Loucy (cell line): ENCODE data around the gene KLHDC8B.
A peak's percentile ranks its signal among the peaks of the same experiment; 100 is the strongest.

Experiments used
- CTCF ChIP-seq: fragments of 200-600 bp; sonication (generic); conservative IDR thresholded peaks from 2 replicates; pipeline ENCODE4 v1.5.1; 2014; ENCODE audit warnings: mild to moderate bottlenecking, antibody characterized with exemption, low read length
- EZH2phosphoT487 ChIP-seq: fragments of 200-600 bp; IDR thresholded peaks from 2 replicates; pipeline ENCODE4 v1.6.1; 2018; ENCODE audit warnings: antibody characterized with exemption, mild to moderate bottlenecking, moderate library complexity, borderline replicate concordance

- TF ChIP-seq CTCF (peak; percentile 61), EZH2phosphoT487 (no peak)
Observed at GRCh38 chr3:49124991-49125670, 46.3 kb upstream of the KLHDC8B start.
